Trophoblast cell (in vitro differentiated cells and primary cell): ENCODE results near the gene TC2N. TPM values are rescaled to one million over a fixed set of nuclear protein-coding genes. Genes with fewer than 3 reads are reported as not detected.

Experiments
- DNase-seq, 2 donors: peaks; one replicate each; pipeline ENCODE4 v3.0.0-alpha.2; 2016
- H2AFZ ChIP-seq: 2 replicates; pipeline ENCODE4 v1.6.1; 2013; ENCODE audit warnings: low read length, moderate library complexity, mild to moderate bottlenecking; ENCODE audit not compliant: insufficient read depth, poor library complexity
- H2AK5ac ChIP-seq: 2 replicates; pipeline ENCODE4 v1.6.1; 2013; ENCODE audit warnings: mild to moderate bottlenecking, low read length
- H2BK120ac ChIP-seq: 2 replicates; pipeline ENCODE4 v1.6.1; 2013; ENCODE audit warnings: low read length, mild to moderate bottlenecking, moderate library complexity; ENCODE audit not compliant: insufficient read depth, poor library complexity
- H2BK12ac ChIP-seq: 2 replicates; pipeline ENCODE4 v1.6.1; 2013; ENCODE audit warnings: mild to moderate bottlenecking, low read length, moderate library complexity
- H2BK5ac ChIP-seq: 2 replicates; pipeline ENCODE4 v1.6.1; 2013; ENCODE audit warnings: low read length, low read depth, moderate library complexity, mild to moderate bottlenecking; ENCODE audit not compliant: poor library complexity
- H3K14ac ChIP-seq: 2 replicates; pipeline ENCODE4 v1.6.1; 2013; ENCODE audit warnings: mild to moderate bottlenecking, low read length
- H3K18ac ChIP-seq: 2 replicates; pipeline ENCODE4 v1.6.1; 2013; ENCODE audit warnings: mild to moderate bottlenecking, low read length
- H3K23ac ChIP-seq: 2 replicates; pipeline ENCODE4 v1.6.1; 2013; ENCODE audit warnings: low read length
- H3K27ac ChIP-seq: 2 replicates; pipeline ENCODE4 v1.5.1; 2013; ENCODE audit warnings: low read depth, mild to moderate bottlenecking, inconsistent platforms, low read length, moderate library complexity
- H3K27me3 ChIP-seq: 2 replicates; pipeline ENCODE4 v1.6.1; 2013; ENCODE audit warnings: inconsistent platforms, mild to moderate bottlenecking, low read length, moderate library complexity; ENCODE audit not compliant: insufficient read depth
- H3K36me3 ChIP-seq, 2 experiments: 1 replicate in 1 of 2; 2 replicates in 1 of 2; pipeline ENCODE4 v1.6.1; 2013; ENCODE audit warnings: low read length in 2 of 2, mild to moderate bottlenecking in 2 of 2, moderate library complexity in 1 of 2; ENCODE audit not compliant: insufficient read depth in 2 of 2, control insufficient read depth in 1 of 2
- H3K4ac ChIP-seq: 2 replicates; pipeline ENCODE4 v1.6.1; 2013; ENCODE audit warnings: low read depth, mild to moderate bottlenecking, low read length, moderate library complexity
- H3K4me1 ChIP-seq, 2 experiments: 1 replicate in 1 of 2; 2 replicates in 1 of 2; pipeline ENCODE4 v1.6.1; 2013; ENCODE audit warnings: low read length in 2 of 2, mild to moderate bottlenecking in 2 of 2, moderate library complexity in 1 of 2; ENCODE audit not compliant: insufficient read depth in 2 of 2, control insufficient read depth in 1 of 2
- H3K4me2 ChIP-seq: 2 replicates; pipeline ENCODE4 v1.6.1; 2013; ENCODE audit warnings: inconsistent platforms, mild to moderate bottlenecking, low read length, moderate library complexity
- H3K4me3 ChIP-seq: 2 replicates; pipeline ENCODE4 v1.5.1; 2013; ENCODE audit warnings: mild to moderate bottlenecking, low read depth, low read length, inconsistent platforms
- H3K79me1 ChIP-seq: one replicate; pipeline ENCODE4 v1.6.1; 2013; ENCODE audit warnings: low read length
- H3K79me2 ChIP-seq: 2 replicates; pipeline ENCODE4 v1.6.1; 2013; ENCODE audit warnings: low read length, mild to moderate bottlenecking; ENCODE audit not compliant: control insufficient read depth, insufficient read depth, poor library complexity
- H3K9ac ChIP-seq: 2 replicates; pipeline ENCODE4 v1.6.1; 2013; ENCODE audit warnings: mild to moderate bottlenecking, low read length
- H3K9me3 ChIP-seq: 2 replicates; pipeline ENCODE4 v1.6.1; 2013; ENCODE audit warnings: low read depth, mild to moderate bottlenecking, control low read depth, inconsistent platforms, low read length; ENCODE audit not compliant: insufficient read depth
- H4K12ac ChIP-seq: 2 replicates; pipeline ENCODE4 v1.6.1; 2013; ENCODE audit warnings: low read depth, mild to moderate bottlenecking, low read length, moderate library complexity
- H4K8ac ChIP-seq: 2 replicates; pipeline ENCODE4 v1.6.1; 2013; ENCODE audit warnings: low read depth, mild to moderate bottlenecking, low read length, moderate library complexity
- H4K91ac ChIP-seq: one replicate; pipeline ENCODE4 v1.6.1; 2013; ENCODE audit warnings: low read depth, mild to moderate bottlenecking, low read length, moderate library complexity
- WGBS: extraction: QIAGEN DNeasy Blood & Tissue Kit; methylation state at CpG from one replicate; pipeline ENCODE4 v1.1.7; 2013; ENCODE audit warnings: missing lambda C conversion rate; ENCODE audit not compliant: insufficient read length, insufficient coverage; ENCODE audit errors: extremely low coverage; 5-methylcytosine and 5-hydroxymethylcytosine counted together
- polyA plus RNA-seq: library from polyadenylated mRNA; stranded (reverse); fragments of 200-250 nt; gene quantifications from 2 replicates; pipeline ENCODE4 v1.2.3, GENCODE V29; 2013

Gene TC2N
- polyA plus RNA-seq, result 12.1 and 12.5 TPM in 2 replicates

GRCh38 chr14:91867316-91867988, at the start of gene TC2N:
Gene TC2N, minus strand, starts transcription at chr14:91867536. Its CDS starts 53,767 bp downstream, at chr14:91813769.
- H3K4me2 ChIP-seq, result no peak within 1 kb of the TSS
- H3K79me2 ChIP-seq, result no peaks in the 10 kb centered on the region
- H3K4me3 ChIP-seq, result no peak within 1 kb of the TSS
- H2AFZ ChIP-seq, result no peak within 1 kb of the TSS
- H2AK5ac ChIP-seq, result no peak within 1 kb of the TSS
- H4K91ac ChIP-seq, result no peak within 1 kb of the TSS
- no peak within 1 kb of the TSS for H4K12ac ChIP-seq
- H4K8ac ChIP-seq, result no peak within 1 kb of the TSS
- H3K18ac ChIP-seq, result no peak within 1 kb of the TSS
- H2BK12ac ChIP-seq, result no peak within 1 kb of the TSS
- H3K36me3 ChIP-seq, result peaks cover 2 to 4% of the 10 kb centered on the region in 2 experiments
- H3K9me3 ChIP-seq, result peaks cover 5% of the 10 kb centered on the region
- no peak within 1 kb of the TSS for H2BK5ac ChIP-seq
- no peak within 1 kb of the TSS for H3K9ac ChIP-seq
- H3K23ac ChIP-seq, result no peak within 1 kb of the TSS
- no peaks in the 10 kb centered on the region for H3K27me3 ChIP-seq
- no peak within 1 kb of the TSS for H3K14ac ChIP-seq
- H2BK120ac ChIP-seq, result no peak within 1 kb of the TSS
- H3K4ac ChIP-seq, result no peak within 1 kb of the TSS
- H3K27ac ChIP-seq, result no peak within 1 kb of the TSS
- H3K4me1 ChIP-seq, result peaks cover 0 to 5% of the 10 kb centered on the region in 2 experiments
- DNase-seq, result no peak
- H3K79me1 ChIP-seq, result no peaks in the 10 kb centered on the region
- no CpG with 5 or more reads among the region's 10 CpGs for WGBS

- H4K12ac ChIP-seq, result no peak overlapping the region
- no peak for DNase-seq
- H4K91ac ChIP-seq, result no peak overlapping the region
- no peak overlapping the region for H2BK120ac ChIP-seq
- no peak overlapping the region for H3K9ac ChIP-seq
- H3K4me3 ChIP-seq, result no peak overlapping the region
- H3K4me2 ChIP-seq, result no peak overlapping the region
- no peak overlapping the region for H3K23ac ChIP-seq
- no peaks in the 10 kb centered on the region for H3K79me2 ChIP-seq
- H3K9me3 ChIP-seq, result no peaks in the 10 kb centered on the region
- H2AK5ac ChIP-seq, result no peak overlapping the region
- H3K27me3 ChIP-seq, result no peaks in the 10 kb centered on the region
- H4K8ac ChIP-seq, result no peak overlapping the region
- no peak overlapping the region for H2BK12ac ChIP-seq
- no peak overlapping the region for H3K4ac ChIP-seq
- no peak overlapping the region for H3K14ac ChIP-seq
- no peaks in the 10 kb centered on the region for H3K4me1 ChIP-seq
- H3K79me1 ChIP-seq, result no peaks in the 10 kb centered on the region
- H3K27ac ChIP-seq, result no peak overlapping the region
- H2BK5ac ChIP-seq, result no peak overlapping the region
- no CpG with 5 or more reads among the region's 5 CpGs for WGBS
- no peak overlapping the region for H2AFZ ChIP-seq
- H3K18ac ChIP-seq, result no peak overlapping the region
- no peaks in the 10 kb centered on the region for H3K36me3 ChIP-seq
These were observed 44.7 kb upstream of the TC2N start for GRCh38 chr14:91912035-91912434.

GRCh38 chr14:91911474-91912032, 44.2 kb upstream of the TC2N start:
- no peaks in the 10 kb centered on the region for H3K79me2 ChIP-seq
- no peak overlapping the region for H2BK12ac ChIP-seq
- H4K12ac ChIP-seq, result no peak overlapping the region
- no peak overlapping the region for H3K4me3 ChIP-seq
- H4K91ac ChIP-seq, result no peak overlapping the region
- WGBS, result no CpG with 5 or more reads among the region's 9 CpGs
- H3K36me3 ChIP-seq, result no peaks in the 10 kb centered on the region
- H3K27ac ChIP-seq, result no peak overlapping the region
- no peak overlapping the region for H3K4ac ChIP-seq
- H4K8ac ChIP-seq, result no peak overlapping the region
- H3K27me3 ChIP-seq, result no peaks in the 10 kb centered on the region
- no peaks in the 10 kb centered on the region for H3K4me1 ChIP-seq
- no peak overlapping the region for H3K14ac ChIP-seq
- H2BK5ac ChIP-seq, result no peak overlapping the region
- H2AK5ac ChIP-seq, result no peak overlapping the region
- no peak overlapping the region for H3K18ac ChIP-seq
- H2BK120ac ChIP-seq, result no peak overlapping the region
- H3K9me3 ChIP-seq, result no peaks in the 10 kb centered on the region
- no peak overlapping the region for H3K4me2 ChIP-seq
- no peak overlapping the region for H3K23ac ChIP-seq
- no peak overlapping the region for H2AFZ ChIP-seq
- no peaks in the 10 kb centered on the region for H3K79me1 ChIP-seq
- peak; percentile 31 to 64 for DNase-seq
- H3K9ac ChIP-seq, result no peak overlapping the region

GRCh38 chr14:91910196-91910595, 42.9 kb upstream of the TC2N start:
- WGBS, result no CpG with 5 or more reads among the region's 9 CpGs
- Histone ChIP-seq H3K9me3 (no peaks in the 10 kb centered on the region), H3K27ac (no peak overlapping the region), H3K79me1 (no peaks in the 10 kb centered on the region), H3K23ac (no peak overlapping the region), H3K18ac (no peak overlapping the region), H2BK120ac (no peak overlapping the region), H2BK5ac (no peak overlapping the region), H2AFZ (no peak overlapping the region), H2AK5ac (no peak overlapping the region), H3K4me2 (no peak overlapping the region), H3K4me3 (no peak overlapping the region), H3K4me1 (no peaks in the 10 kb centered on the region), H3K36me3 (no peaks in the 10 kb centered on the region), H4K12ac (no peak overlapping the region), H3K4ac (no peak overlapping the region), H3K27me3 (no peaks in the 10 kb centered on the region), H4K91ac (no peak overlapping the region), H3K79me2 (no peaks in the 10 kb centered on the region), H4K8ac (no peak overlapping the region), H3K9ac (no peak overlapping the region), H3K14ac (no peak overlapping the region), H2BK12ac (no peak overlapping the region)
- no peak for DNase-seq
